SKM-1 treated with dmso at 0.1 percent for 144 hours (cell line): Measurements from ENCODE around the gene MYLK4.

Experiments used
- DNase-seq: peaks from one replicate; lab custom pipeline; 2025; ENCODE audit not compliant: unreplicated experiment; lab: John Stamatoyannopoulos, UW

MYLK4 gene

DNA sequence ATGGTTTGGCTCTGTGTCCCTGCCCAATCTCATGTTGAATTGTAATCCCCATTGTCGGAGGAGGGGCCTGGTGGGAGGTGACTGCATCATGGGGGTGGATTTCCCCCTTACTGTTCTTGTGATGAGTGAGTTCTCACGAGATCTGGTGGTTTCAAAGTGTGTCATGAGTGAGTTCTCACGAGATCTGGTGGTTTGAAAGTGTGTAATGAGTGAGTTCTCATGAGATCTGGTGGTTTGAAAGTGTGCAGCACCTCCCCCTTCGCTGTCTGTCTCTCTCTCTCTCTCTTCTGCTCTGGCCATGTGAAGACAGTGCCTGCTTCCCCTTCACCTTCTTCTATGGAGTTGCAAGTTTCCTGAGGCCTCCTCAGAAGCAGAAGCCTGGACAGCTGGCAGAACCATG, 87.6 kb downstream of the MYLK4 start:
- peak; percentile 51 for DNase-seq

DNA sequence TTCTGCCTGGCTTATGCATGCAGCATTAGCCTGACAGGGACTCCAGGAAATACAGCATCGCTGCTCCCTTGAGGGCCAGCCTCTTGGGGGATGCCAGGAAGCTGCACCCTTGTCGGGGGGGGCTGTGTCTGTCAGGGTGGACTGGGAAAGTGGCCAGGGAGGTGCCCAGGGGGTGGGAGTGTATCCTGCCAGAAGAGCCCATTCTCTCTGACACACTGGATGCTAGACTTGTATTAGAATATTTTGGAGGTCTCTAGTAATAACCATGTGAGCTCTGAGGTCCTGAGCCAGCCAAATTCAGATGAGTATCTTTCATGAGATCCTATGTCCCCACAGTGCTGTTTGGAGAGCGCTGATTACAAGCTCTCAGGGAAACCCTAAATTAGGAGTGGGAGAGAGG, 89.1 kb downstream of the MYLK4 start:
- no peak for DNase-seq

DNA sequence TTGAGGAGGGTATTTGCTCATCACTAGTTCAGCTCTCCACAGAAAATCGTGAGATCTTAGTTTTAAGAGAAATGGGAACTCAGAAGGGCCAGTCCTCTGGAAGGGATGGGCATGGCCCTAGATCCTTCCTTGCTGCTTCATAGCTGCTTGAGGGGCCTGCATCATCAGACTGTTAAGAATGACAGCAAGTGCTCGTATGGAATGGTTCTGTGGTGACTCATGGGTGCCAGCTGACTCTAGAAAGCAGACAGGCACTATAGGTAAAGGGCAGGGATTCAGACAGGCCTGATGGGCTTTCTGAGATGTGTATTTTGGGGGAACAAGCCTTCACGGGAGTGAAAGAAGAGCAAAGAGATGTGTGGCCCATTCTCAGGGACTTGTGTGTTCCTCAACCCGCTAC, 90.8 kb downstream of the MYLK4 start:
- DNase-seq = no peak

DNA sequence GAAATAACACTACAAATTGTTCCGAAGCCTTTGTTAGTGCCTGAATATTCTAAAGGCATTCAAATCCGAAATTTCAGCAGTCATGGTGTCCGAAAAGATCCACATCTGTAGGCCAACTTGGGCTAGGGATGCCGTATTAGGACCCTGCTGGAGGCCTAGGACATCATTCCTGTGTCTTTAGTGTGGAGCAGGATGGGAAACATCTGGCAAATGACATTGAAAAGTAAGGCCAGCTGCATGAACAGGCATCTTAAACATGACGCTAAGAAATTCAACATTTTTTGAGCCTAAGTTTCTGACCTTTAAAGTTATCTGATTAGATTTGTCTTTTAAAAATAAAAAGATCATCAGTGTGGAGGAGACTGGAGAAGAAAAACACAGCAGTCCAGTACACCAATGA, 91.3 kb downstream of the MYLK4 start:
- DNase-seq = no peak

DNA sequence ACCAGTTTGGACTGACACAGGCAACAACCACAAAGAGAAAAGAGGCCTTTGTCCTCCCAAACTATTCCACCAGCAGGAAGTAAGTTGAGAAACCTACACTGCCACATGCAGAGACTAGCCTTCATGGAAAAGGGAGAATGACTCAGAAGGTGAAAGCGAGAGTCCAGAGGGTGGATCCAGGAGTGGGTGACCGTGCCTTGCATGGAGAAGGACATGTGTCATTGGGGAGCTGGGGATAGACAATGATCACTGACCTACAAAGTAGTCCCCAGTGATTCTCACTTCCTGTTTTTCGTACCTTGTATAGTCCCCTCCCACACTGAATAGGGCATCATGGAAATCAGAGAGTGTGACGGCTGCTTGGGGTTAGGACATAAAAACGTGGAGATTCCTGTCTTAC, 91.9 kb downstream of the MYLK4 start:
- no peak for DNase-seq

DNA sequence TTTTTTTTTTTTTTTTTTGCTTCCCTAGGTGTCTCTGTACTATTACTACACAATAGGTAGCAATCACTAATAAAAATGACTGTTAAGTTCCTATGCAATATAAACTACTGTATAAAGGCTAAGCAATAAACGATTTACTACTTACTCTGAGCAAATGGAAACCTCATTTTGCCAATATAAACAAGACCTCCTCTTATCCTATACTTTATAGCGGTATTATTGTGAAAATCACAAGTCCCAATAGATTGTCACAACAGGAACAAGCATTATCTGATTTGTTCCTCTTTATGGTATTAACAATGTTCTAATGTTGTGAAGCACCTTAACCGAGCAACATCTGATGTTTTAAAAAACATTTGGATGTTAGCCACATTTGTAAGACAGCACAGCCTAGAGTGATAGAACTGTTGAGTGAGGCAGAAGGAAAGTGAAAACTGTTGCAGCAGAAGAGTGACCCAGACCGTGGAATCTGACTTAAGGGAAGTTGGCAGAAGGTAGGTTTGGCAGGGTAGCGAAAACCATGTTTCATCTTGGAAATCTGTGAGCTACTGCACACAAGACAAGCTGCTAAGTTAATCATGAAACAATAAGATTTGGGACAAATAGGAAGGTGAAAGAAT, 94.2 kb downstream of the MYLK4 start:
- DNase-seq = no peak

DNA sequence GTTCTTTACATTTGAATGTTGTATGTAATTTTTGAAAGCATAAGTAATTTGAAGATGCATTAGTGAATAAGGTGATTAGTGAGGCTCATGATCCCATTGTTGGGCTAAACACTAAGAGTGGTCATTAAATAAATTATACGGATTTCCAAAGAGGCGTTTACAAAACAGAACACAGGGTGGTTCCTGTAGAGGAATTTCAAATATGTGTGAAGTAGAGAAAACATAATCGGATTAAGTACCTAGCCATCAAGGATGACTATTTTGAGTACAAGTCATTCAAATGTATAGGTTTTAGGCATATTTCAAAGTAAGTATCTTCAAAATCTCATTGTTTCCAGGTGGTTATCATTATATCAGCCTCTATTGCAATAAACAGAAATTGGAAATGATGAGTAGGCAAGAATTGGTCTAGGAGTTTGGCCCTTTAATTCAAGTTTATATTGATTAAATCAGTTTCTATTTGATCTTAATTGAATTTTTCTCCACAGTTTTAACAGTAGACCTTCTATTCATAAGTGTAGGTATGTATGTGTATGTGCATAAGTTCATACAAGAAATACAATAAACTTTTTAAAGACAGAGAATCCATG, 94.8 kb downstream of the MYLK4 start:
- DNase-seq = no peak

DNA sequence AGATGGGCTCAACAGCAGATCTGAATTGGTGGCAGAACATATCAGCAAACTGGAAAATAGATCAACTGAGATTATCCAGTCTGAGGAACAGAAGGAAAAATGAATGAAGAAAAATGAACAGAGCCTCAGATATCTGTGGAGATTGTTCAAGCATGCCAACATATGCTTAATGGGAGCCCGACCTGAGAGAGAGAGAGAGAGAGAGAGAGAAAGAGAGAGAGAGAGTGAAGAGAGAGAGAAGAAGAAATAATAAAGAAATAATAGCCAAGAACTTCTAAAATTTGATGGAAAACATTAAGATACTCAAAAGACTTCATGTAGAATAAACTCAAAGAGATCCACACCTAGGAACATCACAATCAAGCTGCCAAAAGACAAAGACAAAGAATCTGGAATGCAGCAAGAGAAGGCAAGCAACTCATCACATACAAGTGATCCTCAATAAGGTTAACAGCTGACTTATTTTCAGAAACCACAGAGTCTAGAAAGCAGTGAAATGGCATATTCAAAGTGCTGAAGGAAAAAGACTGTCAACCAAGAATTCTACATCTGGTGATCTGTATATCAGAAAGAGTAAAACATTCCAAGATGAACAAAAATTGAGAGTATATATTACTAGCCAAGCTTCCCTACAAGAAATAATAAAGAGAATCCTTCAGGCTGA, 97.2 kb downstream of the MYLK4 start:
- no peak for DNase-seq

DNA sequence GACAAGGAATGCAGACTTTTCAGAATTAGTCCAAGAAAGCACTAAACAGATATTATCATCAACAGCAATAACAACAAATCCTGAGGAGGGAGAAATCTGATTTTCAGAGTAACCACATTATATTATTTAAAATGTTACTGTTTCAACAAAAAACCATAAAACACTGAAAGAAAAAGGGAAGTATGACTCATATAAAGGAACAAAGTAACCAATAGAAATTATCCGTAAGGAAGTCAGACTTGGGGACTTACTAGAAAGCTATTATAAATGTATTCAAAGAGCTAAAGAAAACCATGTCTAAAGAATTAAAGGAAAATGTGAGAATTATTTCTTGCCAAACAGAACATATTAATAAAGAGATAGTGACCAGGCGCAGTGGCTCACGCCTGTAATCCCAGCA, 98.1 kb downstream of the MYLK4 start:
- no peak for DNase-seq

DNA sequence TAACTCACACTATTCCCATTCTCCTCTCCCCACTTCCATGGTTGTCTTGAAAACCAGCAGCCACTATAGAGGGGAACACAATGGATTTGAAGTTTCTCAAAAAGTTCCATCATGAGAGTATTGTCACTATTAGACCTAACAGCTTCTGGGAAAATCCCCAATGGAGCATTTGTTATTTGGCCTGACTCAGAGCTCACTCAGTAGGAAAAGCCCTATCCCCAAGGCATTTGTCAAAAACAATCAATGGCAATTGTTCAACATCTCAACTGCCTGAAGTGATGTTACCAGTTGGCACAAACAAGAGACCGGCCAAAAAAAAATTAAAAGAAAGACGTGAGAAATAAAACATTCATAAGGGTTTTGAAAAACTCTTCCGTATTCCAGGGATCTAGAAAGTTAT, 98.8 kb downstream of the MYLK4 start:
- no peak for DNase-seq

DNA sequence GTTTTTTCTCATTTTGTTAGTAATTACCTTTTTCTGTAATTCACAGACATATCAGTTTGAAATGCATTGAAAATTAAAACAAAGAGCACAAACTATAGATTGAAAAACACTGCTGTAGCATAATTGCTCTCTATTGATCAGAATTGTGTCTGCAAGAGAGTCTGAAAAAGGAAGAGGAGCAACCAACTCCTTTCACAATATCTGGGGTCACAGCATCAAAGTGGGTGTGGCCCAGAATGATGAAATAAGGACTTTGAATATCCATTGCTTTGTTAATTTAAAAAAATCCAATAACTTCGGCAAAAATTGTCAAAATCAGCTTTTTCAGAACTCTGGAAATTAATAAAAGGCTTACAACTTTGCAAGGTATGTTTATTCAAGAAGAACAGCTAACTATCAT, 99.2 kb downstream of the MYLK4 start:
- peak; percentile 53 for DNase-seq

DNA sequence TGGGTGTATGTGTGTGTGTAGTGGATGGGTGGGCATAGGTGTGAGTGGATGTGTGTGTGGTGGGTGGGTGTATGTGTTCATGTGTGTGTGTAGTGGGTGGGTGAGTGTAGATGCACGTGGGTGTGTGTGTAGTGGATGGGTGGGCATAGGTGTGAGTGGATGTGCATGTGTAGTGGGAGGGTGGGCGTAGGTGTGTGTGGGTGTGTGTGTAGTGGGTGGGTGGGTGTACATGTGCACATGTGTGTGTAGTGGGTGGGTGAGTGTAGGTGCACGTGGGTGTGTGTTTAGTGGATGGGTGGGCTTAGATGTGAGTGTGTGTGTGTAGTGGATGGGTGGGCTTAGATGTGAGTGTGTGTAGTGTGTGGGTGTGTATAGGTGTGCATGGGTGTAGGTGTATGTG, 104.4 kb downstream of the MYLK4 start:
- no peak for DNase-seq

DNA sequence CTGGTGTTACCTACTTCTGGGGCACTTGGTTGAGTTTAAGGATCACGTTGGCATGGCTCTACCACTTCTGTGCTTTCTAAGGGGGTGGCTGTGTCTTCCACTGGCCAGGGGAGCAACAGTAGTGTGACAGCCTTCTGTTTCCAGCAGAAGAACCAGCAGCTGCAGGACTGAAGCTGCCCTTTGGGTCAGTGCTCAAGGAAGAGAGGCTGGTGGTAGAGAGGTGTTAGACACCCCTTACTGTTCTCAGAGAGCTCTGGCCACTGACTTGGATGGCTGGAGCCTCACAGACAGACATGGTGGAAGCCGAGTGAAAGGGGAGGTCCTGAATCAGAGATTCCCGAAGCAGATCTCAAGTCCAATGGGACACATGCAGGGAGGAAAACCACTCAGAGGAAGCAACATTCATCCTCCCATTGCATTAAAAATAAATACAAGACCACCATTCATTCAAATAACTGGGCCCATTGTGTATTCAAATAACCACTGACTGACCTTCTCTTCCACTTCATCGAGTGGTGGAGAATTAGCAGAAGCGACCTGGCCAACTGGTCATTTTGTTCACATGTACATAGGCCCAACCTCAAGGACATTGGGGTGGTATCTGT, 106.7 kb downstream of the MYLK4 start:
- DNase-seq = no peak

DNA sequence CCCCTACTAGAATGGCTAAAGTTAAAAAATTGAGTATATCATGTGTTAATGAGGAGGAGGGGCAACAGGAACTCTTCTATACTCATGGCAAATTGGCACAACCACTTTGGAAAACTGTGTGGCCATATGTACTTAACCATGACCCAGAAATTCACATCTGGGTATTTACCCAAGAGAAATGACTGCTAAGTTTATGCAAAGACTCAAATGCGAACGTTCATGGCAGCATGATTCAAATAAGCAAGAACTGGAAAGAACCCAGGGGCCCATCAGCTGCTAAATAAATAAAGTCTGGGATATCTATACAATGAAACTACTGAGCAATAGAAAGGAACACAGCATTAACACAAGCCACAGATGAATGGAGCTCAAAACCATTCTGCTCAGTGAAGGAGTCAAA, 107.6 kb downstream of the MYLK4 start:
- no peak for DNase-seq

DNA sequence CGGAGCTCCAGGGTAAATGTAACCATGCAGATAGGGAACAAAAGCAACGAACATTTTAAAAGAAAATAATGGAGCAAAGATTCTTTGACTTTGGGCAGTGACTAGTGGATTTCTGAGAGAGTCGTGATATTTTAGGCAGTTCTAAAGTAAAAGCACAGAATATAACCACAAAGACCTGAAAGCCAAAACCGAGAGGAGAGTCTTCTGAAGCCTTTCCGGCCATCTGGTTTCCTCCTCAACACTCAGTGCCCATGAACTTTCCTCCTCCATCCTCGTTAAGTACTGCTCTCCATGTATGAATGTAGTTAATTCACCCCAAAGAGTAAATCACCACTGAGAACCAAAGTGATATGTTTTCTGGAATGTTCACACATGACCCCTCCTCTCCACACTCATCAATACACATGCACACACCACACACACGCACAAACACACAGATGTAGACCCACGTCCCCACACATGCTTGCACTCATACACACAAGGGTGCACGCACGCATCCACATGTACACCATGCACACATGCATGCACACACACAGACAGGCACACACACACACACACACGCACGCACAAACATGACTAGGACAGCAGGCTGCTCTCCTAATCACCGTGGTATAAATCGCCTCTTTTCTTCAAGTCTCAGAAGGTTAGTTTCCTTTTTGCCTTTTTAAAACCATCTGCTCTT, 109.5 kb downstream of the MYLK4 start:
- no peak for DNase-seq

DNA sequence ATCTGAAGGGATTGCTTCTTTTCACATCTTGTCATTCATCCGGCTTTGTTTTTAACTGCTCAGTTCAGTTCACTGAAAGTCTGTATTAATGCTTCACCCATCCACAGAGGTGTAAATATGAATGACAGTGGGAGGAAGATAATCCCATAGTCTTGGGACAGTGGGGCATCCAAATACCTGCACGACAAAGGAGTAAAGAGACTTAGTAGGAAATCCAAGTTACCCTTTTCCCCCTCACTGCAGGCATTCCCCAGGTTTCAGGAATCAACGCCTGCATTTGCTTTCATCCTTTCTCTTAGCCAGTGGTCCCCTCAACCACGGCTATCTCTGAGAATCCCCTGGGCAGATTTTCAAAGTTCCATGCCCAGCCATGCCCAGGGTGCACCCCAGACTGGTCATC, 110.2 kb downstream of the MYLK4 start:
- no peak for DNase-seq

DNA sequence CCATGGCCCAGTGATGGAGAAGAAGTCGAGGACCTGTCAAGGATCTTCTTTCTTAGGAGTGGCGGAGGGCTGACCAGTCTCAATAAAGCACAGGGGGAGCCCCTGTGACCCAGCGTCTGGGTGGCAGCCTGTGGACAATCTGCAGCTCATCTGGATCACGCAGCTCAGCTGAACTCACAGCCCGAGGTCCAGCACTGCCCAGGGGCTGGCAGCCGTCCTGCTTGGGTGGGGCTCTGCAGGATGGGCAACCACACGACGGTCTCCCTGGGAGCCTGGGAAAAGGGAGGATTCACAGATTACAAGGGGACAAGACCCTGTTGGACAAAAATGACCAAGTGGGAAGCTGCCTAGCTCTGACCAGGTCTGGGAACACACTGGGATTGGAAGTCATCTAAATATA, 110.8 kb downstream of the MYLK4 start:
- DNase-seq = no peak

DNA sequence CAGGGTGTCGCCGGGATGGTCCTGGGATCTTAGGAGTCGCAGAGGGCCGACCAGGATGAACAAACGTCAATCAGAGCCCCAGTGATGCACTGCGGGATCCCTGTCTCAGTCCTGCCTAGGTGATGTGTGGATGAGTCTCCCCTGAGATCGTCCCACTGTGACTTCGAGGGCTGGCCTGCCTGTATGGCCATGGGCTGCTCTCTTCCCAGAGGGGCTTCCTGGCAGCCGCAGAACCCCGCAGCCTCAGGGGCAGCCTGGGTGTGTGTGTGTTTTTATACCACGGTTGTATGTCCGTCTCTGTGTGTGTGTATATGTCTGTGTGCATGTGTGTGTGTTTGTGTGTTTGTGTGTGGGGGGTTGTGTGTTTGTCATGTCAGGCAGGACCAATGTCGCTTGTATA, 111.6 kb downstream of the MYLK4 start:
- no peak for DNase-seq

DNA sequence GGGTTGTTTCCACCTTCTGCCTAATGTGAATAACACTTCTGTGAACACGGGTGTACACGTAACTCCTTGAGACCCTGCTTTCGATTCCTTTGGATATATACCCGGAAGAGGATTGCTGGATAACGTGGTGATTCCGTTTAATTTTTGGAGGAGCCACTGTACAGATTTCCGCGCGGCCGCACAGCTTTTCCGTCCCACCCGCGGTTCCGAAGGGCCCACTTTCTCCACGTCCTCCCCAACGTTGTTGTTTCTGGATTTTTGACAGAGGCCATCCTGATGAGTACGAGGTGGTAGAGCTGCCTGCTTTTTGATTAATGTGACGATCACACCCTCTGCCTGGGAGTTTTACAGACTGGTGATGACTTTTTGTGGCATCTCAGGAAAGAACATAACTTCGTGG, 114.0 kb downstream of the MYLK4 start:
- DNase-seq = no peak

DNA sequence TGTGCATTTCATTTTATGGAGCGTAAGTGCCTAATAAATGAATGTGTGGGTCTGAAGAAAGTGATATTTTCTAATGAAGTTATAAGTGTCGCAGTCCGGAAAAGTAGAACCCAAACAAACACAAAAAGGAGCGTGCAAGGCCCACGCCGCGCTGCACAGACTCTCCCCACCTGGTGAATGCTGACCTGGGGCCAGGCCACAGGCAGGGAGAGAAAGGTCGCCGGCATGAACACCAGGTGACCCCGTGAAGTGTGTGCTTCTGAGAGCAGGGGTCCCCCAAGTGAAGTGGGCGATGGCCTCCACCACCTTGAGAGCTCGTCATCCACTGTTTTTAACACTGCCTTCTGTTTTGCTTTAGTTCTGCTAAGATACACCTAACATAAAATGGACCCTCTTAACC, 114.8 kb downstream of the MYLK4 start:
- DNase-seq = no peak

DNA sequence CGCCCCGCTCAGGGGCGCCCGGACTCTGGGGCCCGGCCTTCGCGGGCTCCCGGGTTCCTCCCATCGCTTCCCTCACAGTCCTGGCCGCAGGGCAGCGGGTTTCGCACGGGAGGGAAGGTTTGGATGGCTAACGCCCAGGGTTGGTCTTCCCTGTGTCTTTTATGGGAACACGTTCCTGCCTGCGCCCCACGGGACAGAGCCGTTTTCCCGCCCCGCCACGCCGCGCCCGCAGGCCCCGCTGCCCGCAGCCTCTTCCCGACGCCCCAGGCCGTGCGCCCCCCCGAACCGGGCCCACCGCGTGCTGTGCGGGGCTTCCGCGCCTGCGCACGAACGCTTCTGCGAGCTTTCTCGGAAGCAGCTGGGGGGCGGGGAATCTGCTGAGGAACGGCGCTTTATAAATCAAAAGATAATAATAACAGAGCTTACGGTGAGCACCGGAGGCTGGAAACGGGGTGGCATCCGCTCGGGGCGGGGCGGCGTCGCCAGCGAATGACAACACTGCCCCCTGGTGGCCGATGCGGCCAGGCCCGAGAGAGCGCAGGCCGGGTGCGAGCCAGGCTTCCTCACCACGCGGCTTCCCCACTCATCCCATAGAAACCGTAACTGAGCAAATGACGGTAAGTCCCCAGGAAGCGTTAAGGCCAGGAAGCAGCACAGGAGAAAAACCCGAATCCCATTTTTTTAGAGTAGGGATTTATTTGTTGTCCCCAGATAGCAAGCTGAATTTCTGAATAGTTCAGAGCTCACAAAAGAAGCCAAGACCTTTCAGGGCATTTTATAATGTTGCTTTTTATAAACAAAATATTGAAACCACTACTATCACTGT, 116.4 kb downstream of the MYLK4 start:
- peak; percentile 74 for DNase-seq
